RCC 7860 (cell line): ENCODE results near the gene FAM24B.
A peak's percentile ranks its signal among the peaks of the same experiment; 100 is the strongest.
"Not testable (repeated sequence)": the region's sequence is repeated elsewhere in the genome, so short reads cannot be mapped to it uniquely, and the experiment has no call there.

ENCODE experiments used
- DNase-seq: peaks from one replicate; pipeline ENCODE4 v3.0.0-alpha.2; 2015; ENCODE audit warnings: low spot score
- FAIRE-seq: peaks from 2 replicates; lab custom pipeline; 2012; peaks lifted over from hg19 to GRCh38; lab: Jason Lieb, UNC

Gene FAM24B

GRCh38 chr10:122859527-122859926 lies 19.9 kb downstream of the FAM24B start:
- no peak for DNase-seq
- no peak for FAIRE-seq

- not testable (repeated sequence) for FAIRE-seq, DNase-seq
Measured at GRCh38 chr10:122858042-122858441, 21.3 kb downstream of the FAM24B start.

GRCh38 chr10:122856902-122857301 lies 22.5 kb downstream of the FAM24B start:
- FAIRE-seq = no peak
- no peak for DNase-seq

GRCh38 chr10:122855745-122856144 lies 23.6 kb downstream of the FAM24B start:
- FAIRE-seq (no peak), DNase-seq (no peak)

- DNase-seq = peak; percentile 68
- no peak for FAIRE-seq
Measured at GRCh38 chr10:122854648-122855047, 24.7 kb downstream of the FAM24B start.

- FAIRE-seq = no peak
- no peak for DNase-seq
Measured at GRCh38 chr10:122853665-122854313, 25.6 kb downstream of the FAM24B start.

GRCh38 chr10:122852261-122852660 lies 27.1 kb downstream of the FAM24B start:
- DNase-seq (no peak), FAIRE-seq (no peak)

GRCh38 chr10:122850705-122851640 lies 28.4 kb downstream of the FAM24B start:
- DNase-seq (no peak), FAIRE-seq (no peak)

GRCh38 chr10:122849900-122850605 lies 29.3 kb downstream of the FAM24B start:
- FAIRE-seq (no peak), DNase-seq (no peak)

- DNase-seq = no peak
Measured at GRCh38 chr10:122849090-122849489, 30.3 kb downstream of the FAM24B start.

GRCh38 chr10:122847782-122848604 lies 31.4 kb downstream of the FAM24B start:
- DNase-seq (no peak), FAIRE-seq (no peak)

More at GRCh38 chr10:122849090-122849489, 30.3 kb downstream of the FAM24B start:
- FAIRE-seq = no peak

- no peak for DNase-seq
- no peak for FAIRE-seq
Measured at GRCh38 chr10:122845783-122846332, 33.5 kb downstream of the FAM24B start, which contains the start of gene CUZD1. Gene CUZD1, minus strand, starts transcription at chr10:122845857. Its CDS starts 14 bp downstream, at chr10:122845843.

- FAIRE-seq = no peak
- no peak for DNase-seq
Measured at GRCh38 chr10:122844146-122844545, 35.2 kb downstream of the FAM24B start.

- no peak for DNase-seq
- no peak for FAIRE-seq
Measured at GRCh38 chr10:122841569-122841968, 37.8 kb downstream of the FAM24B start.

- no peak for DNase-seq
- no peak for FAIRE-seq
Measured at GRCh38 chr10:122839505-122839904, 39.9 kb downstream of the FAM24B start.

- FAIRE-seq = no peak
Measured at GRCh38 chr10:122838880-122839279, 40.5 kb downstream of the FAM24B start.

GRCh38 chr10:122835908-122836307 lies 43.5 kb downstream of the FAM24B start:
- DNase-seq = no peak
- FAIRE-seq = no peak

More at GRCh38 chr10:122838880-122839279, 40.5 kb downstream of the FAM24B start:
- no peak for DNase-seq

GRCh38 chr10:122830965-122831353 lies 48.4 kb downstream of the FAM24B start:
- FAIRE-seq = no peak
- DNase-seq = no peak

- DNase-seq (no peak), FAIRE-seq (no peak)
Measured at GRCh38 chr10:122830273-122830964, 49.0 kb downstream of the FAM24B start.
